ENCODE data around the gene CASP9. TPM values are rescaled to one million over a fixed set of nuclear protein-coding genes. Genes with fewer than 3 reads are reported as not detected.

Gene CASP9
- total RNA-seq, 4 donors from 2014 or later, result 7.4 to 34.0 (median 26.2) TPM

DNA sequence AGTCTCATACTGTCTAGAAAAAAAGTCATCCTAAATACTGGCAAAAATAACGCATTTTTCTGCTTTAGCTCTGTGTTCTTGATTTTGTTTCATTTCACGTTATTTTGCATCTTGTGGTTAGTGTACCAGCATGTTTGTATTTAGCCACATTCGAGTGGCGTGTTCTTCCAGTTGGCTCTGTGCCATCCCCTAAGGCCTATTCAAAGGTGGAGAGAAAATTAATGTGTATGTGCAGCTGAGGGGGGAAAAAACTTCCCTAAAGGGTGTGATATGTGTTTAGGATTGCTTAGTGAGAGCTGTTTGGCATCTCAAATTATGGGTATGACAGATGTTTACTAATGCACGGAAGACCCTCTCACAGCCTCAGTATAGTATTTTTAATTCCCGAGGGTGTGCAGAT is 14.8 kb upstream of the CASP9 start:
- no peak overlapping the region for H3K27ac ChIP-seq
- no peak for DNase-seq
- no peaks in the 10 kb centered on the region for H3K27me3 ChIP-seq
- H3K36me3 ChIP-seq, result peaks cover 0 to 80% (median 0%) of the 10 kb centered on the region in 3 donors
- TF ChIP-seq, protein P1, sequence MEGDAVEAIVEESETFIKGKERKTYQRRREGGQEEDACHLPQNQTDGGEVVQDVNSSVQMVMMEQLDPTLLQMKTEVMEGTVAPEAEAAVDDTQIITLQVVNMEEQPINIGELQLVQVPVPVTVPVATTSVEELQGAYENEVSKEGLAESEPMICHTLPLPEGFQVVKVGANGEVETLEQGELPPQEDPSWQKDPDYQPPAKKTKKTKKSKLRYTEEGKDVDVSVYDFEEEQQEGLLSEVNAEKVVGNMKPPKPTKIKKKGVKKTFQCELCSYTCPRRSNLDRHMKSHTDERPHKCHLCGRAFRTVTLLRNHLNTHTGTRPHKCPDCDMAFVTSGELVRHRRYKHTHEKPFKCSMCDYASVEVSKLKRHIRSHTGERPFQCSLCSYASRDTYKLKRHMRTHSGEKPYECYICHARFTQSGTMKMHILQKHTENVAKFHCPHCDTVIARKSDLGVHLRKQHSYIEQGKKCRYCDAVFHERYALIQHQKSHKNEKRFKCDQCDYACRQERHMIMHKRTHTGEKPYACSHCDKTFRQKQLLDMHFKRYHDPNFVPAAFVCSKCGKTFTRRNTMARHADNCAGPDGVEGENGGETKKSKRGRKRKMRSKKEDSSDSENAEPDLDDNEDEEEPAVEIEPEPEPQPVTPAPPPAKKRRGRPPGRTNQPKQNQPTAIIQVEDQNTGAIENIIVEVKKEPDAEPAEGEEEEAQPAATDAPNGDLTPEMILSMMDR (IDR thresholded peaks at IDR 0.05), result no peak
- no peak for TF ChIP-seq POLR2A (IDR thresholded peaks at IDR 0.05)
- no peaks in the 10 kb centered on the region for H3K9me3 ChIP-seq
- no peaks in the 10 kb centered on the region for H3K4me1 ChIP-seq
- no peak overlapping the region for H3K4me3 ChIP-seq

DNA sequence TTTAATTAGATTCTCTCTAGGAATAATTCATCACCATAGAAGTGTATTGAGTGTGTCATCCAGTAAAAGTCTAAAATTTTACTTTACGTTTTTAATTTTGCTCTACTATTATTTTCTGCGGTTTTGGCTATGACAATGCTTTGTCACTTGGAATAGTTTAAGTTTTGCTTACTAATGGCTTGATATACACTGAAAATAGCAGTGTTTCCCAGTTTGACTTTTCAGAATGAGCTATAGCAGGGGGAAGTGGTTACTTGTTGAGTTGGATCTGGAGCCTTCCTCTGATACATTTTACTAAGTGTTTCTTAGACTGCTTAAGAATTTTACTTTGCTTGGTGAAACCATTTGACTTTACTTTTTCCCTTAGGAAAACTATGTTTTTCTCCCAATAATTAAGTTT is 7.7 kb upstream of the CASP9 start:
- Histone ChIP-seq H3K27ac (no peak overlapping the region), H3K36me3 (peaks cover 0 to 35% (median 0%) of the 10 kb centered on the region in 3 donors), H3K27me3 (no peaks in the 10 kb centered on the region), H3K4me3 (no peak overlapping the region), H3K4me1 (peaks cover 0 to 11% (median 0%) of the 10 kb centered on the region in 4 donors), H3K9me3 (no peaks in the 10 kb centered on the region)
- no peak for TF ChIP-seq POLR2A (IDR thresholded peaks at IDR 0.05)
- TF ChIP-seq, protein P1 (IDR thresholded peaks at IDR 0.05), result no peak
- no peak for DNase-seq

DNA sequence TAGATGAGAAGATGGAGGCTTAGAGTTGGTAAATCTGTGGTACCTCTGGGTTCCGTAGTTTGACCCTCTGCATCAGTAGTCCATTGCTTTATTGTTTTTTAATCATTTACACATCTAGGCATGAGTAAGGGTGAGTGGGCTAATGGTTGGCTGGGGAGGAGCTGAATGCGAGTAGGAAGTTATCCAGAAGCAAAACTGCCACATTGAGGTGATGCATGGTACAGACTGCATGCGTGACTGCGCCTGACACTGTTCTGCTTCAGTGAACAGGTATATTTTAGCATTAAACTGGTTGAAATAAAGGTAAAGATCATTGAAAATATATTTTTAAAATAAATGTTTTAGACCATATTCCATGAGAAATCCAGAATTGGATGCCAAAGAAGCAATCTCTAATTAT is 7.0 kb upstream of the CASP9 start:
- Histone ChIP-seq H3K36me3 (peaks cover 0 to 28% (median 0%) of the 10 kb centered on the region in 3 donors), H3K27ac (no peak overlapping the region), H3K4me3 (no peak overlapping the region), H3K27me3 (no peaks in the 10 kb centered on the region), H3K9me3 (no peaks in the 10 kb centered on the region), H3K4me1 (peaks cover 0 to 13% (median under 1%) of the 10 kb centered on the region in 4 donors)
- TF ChIP-seq, protein P1 (IDR thresholded peaks at IDR 0.05), result no peak
- no peak for TF ChIP-seq POLR2A (IDR thresholded peaks at IDR 0.05)
- DNase-seq, result no peak

DNA sequence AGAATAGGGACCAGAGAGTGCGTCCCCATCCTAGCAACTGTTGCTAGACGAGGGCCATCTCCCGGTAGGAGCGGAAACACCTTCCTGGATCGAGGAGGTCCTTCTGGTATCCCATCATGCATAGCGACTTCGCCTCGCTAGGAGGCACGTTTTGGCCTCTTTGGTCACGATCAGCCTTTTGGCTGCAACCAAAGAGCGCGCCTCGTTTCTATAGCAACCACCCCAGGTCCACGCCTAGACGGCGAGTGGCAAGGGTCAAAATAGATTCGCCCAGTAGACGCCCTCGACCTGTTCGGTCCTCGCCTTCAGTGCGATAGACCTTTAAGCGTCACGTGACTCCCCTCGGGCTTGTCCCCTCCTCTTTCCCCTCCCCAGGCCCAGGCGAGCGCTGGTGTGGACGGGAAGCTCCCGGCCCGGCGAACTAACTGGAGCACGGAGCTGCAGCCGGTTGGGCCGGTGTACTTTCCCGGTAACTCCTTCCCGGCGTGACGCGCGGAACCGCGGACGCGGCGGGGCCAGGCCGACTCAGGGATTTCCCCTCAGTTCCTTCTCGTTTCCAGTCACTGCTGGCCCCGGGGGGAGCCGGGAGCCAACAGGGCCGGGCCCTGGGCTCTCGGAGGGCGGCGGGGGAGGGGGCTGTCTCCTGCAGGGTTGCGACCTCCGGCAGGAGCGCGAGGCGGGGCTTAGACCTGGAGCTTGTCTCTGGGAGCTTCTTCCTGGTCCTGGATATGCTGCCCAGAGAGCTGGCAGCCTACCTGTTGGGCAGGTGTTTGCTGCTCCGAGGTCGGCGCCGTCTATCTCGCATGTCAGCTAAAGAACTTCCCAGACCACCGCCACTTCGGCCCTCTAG is 2.7 kb upstream of the CASP9 start, which contains the start of gene DNAJC16:
Gene DNAJC16, plus strand, starts transcription at position 359 of the 850 bp plus-strand sequence. CDS start 2,258 bp downstream, outside the sequence.
- peaks cover 0 to 31% (median 5%) of the 10 kb centered on the region in 4 donors for H3K4me1 ChIP-seq
- H3K27me3 ChIP-seq, result no peaks in the 10 kb centered on the region
- peak; percentile 97 to 100 (median 98) for DNase-seq
- H3K4me3 ChIP-seq, result peak within 1 kb of the TSS; percentile 71 to 83 (median 78)
- no peaks in the 10 kb centered on the region for H3K9me3 ChIP-seq
- peaks cover 0 to 9% (median 0%) of the 10 kb centered on the region in 3 donors for H3K36me3 ChIP-seq
- TF ChIP-seq, protein P1 (IDR thresholded peaks at IDR 0.05), result peak in 4 of 6 experiments; percentile 24 to 31 (median 28)
- peak; percentile 89 to 93 for TF ChIP-seq POLR2A (IDR thresholded peaks at IDR 0.05)
- H3K27ac ChIP-seq, result peak within 1 kb of the TSS; percentile 93 to 99 (median 96)

DNA sequence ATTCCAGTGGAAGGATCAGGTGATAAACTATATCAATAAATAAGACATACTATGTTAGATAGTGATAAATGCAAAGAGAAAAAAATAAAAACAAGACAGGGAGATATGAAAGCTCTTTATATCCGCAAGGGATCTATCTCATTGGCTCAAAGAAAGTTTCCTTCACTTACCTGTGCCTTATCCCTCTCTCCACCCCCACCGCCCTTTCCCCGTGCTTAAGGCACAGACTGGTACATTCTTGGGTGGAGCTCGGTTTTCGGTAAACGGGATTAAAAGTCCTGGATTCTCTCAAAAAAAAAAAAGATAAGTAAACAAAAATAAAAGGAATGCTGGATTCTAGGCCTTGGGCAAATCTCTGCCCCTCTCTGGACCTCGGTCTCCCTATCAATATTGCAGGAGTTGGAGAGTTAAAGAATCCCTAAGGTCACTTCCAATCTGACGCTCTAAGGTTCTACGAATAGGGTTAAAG is 2.0 kb upstream of the CASP9 start:
- Histone ChIP-seq H3K4me1 (peaks cover 0 to 31% (median 5%) of the 10 kb centered on the region in 4 donors), H3K27ac (peak overlapping the region; percentile 93 to 99 (median 96)), H3K27me3 (no peaks in the 10 kb centered on the region), H3K9me3 (no peaks in the 10 kb centered on the region), H3K4me3 (peak overlapping the region; percentile 56 to 83 (median 72)), H3K36me3 (peaks cover 0 to 8% (median 0%) of the 10 kb centered on the region in 3 donors)
- no peak for TF ChIP-seq POLR2A (IDR thresholded peaks at IDR 0.05)
- DNase-seq, result peak in 2 of 3 donors; percentile 25 to 61
